CD4-positive, alpha-beta T cell treated with Interleukin-2 at 100 ng/mL for 4 hours (primary cell): ENCODE results near the gene FYN.
A peak's percentile ranks its signal among the peaks of the same experiment; 100 is the strongest.

Experiments
- DNase-seq: peaks from one replicate; pipeline ENCODE4 v3.0.0-alpha.2; 2020; ENCODE audit warnings: low spot score

Gene FYN

DNA sequence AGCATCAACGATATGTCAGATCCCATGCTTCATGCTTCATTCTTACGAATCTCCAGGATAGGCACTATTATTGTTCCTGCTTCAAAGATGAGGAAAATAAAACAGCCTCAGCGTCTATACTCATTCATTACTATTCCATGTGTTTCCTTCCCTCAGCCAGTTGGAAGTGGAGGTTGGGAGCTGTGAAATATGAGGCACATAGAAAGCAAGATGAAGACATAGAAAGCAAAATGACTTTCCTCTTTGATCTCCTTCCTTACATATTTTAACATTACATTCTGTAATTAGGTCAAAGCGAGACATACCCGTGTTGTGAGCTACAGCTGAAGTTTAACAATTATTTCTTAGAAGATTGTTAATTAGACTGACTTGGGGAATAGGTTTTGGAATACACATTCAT is 125.4 kb downstream of the FYN start:
- DNase-seq, result no peak

- DNase-seq, result no peak
Observed at GRCh38 chr6:111747396-111747795, 125.9 kb downstream of the FYN start.

DNA sequence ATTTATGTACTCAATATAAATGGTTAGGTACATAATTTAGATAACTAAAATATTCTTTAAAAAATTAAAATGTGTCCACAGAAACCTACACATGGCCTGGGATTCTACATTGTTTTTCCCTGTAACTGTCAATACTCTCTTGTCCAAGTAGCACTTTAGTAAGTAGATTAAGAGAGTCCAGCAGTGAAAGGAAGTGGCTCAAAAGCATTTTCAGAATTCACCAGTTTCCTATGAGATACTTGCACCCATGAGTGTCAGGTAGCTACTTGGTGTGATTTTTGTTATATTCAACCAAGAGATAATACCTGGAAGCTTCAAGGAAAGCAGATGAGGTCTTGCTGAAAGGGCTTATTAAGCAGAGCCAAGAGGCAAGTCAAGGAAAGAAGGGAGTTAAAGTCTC is 126.3 kb downstream of the FYN start:
- no peak for DNase-seq

GRCh38 chr6:111745636-111746035 is 127.6 kb downstream of the FYN start:
- no peak for DNase-seq

DNA sequence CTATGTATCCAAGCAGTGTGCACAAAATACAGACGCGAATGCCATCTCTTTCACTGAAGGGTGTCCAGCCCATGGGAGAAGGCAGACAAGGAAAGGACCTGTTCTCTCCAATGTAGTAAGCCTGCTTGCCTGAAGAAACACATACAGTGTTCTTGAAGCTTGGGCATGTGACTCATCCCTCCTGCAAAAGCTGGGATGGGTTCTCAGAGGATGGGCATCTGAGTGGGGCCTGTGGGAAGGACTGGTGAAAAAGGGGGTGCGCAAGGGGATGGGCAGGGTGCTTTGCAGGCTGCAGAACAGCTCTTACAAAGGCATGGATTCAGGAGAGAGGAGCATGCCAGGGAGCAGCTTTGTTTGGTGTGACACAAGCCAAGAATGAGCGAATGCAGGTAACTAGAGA is 128.1 kb downstream of the FYN start:
- DNase-seq, result no peak

DNA sequence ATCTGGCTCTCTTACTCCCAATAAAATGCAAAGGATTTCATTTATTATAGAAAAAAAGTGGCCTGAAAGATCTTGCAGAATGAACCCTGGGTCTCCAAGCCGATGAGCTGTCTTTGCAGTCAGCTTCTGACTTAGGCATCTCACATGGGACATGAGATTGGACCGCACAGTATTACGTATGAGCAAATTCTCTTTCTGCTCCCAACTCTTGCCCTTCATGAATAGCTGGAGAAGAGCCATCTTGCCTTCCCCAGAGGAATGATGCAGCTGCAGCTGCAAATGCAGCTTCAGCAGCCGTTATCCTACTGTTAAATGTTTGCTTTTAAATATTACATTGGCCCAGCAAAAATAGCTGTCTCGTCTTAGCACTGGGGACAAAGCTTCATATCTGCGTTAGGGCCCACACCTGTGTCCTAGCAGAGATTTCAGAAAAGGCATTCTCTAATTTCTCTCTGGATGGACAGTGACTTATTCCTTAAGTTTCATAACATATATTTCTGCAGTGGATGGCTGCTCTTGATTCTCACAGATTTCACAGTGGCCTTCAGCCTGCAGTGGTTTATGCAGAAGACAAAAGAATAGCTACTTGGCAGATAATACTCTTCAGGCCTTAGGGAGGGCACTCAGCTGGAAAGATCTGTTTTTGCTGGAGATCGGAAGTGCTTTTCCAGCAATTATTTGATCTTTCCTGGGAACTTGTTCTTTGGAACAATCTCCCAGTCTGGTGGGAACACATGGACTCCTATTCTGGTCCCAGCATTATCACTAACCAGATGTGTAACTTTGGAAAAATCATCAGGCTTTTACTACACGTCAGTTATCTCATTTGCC is 129.2 kb downstream of the FYN start:
- DNase-seq, result no peak

GRCh38 chr6:111743360-111743759 is 129.9 kb downstream of the FYN start:
- DNase-seq, result no peak

DNA sequence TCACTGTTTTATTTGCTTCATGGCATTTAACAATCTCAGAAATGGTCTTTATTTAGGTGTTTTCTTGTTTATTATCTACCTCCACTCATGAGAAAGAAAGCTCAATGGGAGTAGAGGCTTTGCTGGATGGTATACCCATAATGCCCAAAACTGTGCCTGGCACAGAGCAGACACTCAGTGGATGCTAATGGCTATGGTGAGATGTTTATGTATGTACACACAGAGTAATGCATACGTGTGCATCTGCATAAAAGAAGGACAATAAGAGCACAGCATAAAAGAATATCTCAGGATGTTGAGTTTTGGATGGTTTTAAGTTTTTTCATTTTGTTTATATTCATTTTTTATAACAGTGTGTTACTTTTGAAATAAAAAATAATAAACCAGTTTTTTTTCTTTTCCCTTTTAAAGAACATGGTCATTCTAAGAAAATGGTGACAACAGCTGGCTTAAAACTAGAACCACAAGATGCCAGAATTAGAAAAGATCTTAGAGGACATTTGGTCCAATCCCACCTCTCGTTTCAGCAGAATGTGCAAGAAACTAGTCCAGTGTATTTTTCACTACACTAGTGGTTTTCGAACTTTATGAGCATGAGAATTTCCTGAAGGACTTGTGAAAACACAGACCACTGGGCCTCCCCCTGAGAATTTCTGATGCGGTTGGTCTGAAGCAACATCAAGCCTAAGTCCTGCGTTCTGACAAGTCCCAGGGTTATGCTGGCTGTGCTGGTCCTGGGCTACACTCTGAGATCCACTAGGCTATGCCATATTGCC is 131.9 kb downstream of the FYN start:
- DNase-seq, result no peak

- DNase-seq, result no peak
Observed at GRCh38 chr6:111740506-111740905, 132.7 kb downstream of the FYN start.

DNA sequence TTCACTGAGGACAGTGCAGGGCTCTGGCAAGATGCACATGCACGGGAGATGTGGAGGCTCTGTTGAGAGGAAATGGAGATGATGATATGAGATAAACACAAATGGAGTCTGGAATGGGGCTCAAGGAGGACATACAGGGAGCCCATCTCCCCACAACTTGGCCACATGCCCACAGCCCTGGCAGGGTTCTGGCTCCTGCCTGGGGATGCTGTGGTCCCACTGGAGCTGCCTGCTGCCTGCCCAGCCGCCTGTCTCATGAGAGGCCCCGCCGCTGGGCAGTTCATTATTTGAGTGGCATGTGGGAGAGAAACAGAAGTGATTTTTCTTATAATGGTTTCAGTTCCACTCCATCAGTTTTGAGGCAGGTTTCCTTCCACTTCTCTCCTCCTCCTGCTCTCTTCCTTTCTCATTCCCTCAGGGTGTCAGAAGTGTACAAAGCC is 134.0 kb downstream of the FYN start:
- no peak for DNase-seq

- DNase-seq, result no peak
Observed at GRCh38 chr6:111738631-111739030, 134.6 kb downstream of the FYN start.

- DNase-seq, result no peak
Observed at GRCh38 chr6:111738156-111738555, 135.1 kb downstream of the FYN start.

DNA sequence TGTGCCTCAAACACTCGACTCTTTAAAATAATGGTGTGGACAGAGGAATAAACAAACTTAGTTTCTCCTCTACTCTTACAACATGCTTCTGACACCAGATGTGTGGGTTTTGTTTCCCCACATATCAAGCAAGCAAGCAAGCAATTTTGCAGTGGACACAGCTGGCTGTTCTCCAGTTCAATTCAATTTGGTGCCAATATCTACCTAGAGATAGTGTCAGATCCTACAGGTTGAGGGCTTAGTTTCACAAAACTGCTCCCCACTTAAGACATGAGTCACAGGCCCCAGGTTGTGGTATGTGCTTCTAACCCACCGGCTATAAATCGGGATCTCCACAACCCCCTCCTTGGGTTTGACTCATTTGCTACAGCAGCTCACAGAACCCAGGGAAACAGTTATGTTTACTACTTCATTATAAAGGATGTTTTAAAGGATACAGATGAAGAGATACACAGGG is 136.2 kb downstream of the FYN start:
- DNase-seq, result peak; percentile 74

DNA sequence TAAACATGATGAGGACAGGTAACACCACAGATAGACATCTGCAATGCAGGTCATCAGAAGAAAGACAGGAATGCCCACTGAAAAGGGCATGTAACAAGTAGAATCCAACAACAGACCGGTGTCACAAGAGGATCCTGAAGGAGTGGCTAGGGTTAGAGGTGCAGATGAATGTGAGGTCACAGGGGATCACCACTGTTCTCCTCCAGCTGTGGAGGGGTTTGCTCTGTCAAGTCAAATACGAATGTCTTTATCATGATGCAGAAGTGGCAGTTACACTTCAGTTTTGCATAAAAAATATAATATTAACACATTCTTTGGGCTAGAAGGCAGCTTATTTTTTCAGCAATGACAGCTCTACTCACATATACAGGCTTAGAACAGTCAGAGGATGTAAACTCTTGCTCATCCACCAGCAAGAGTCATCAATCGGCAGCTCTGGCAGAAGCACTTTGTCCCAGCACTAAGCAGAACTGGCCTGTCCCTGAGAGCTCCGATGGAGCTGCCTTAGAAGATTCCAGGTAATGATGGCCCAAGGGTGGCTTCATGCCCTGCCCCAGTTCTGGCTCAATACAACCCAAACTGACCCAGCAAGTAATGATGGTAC is 137.1 kb downstream of the FYN start:
- no peak for DNase-seq

GRCh38 chr6:111734068-111735061 is 138.9 kb downstream of the FYN start:
- DNase-seq, result peak; percentile 34

DNA sequence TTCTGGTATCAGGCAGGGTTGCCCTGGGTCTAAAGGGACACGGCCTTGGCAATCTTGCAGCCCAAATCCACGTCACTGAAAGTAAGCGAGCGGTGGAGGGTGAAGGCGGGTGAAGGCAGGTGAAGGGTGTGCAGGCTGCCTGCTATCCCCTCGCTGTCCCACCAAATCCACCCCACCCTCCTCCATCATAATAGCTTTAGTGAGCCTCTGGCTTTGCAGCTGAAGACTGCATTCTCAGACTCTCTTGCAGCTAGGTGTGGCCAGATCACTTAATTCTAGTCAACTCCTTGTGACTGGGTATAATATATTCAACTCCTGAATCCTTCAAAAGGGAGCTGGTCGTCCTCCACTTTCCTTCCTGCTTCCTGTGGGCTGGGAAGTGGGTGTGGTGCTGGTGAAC is 140.9 kb downstream of the FYN start:
- no peak for DNase-seq

GRCh38 chr6:111731456-111732195 is 141.6 kb downstream of the FYN start:
- DNase-seq, result no peak

DNA sequence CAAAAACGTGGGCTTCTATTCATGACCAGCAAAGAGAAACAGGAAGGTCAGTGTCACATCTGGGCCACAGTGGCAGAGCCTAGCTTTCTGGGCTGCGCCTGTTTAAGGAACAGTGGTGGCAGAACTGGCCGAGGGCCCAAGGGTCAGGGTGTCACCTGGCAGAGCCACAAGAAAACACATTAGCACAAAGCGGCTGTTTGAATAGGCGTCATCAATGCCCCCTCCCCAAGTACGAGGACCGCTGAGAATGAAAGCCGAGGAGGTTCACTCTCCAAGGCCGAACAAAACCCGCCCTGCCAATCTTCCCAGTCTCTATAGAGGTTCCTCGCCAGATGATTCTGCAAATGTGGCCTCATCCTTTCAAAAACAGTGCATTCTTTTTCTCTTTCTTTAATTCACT is 142.4 kb downstream of the FYN start:
- DNase-seq, result no peak

GRCh38 chr6:111727802-111728201 is 145.4 kb downstream of the FYN start:
- DNase-seq, result no peak

- no peak for DNase-seq
Observed at GRCh38 chr6:111727041-111727440, 146.2 kb downstream of the FYN start.
